AG10803 (cell line): Measurements from ENCODE around the gene PLOD2.

Experiments used
- DNase-seq: peaks from one replicate; pipeline ENCODE4 v3.0.0; 2010; ENCODE audit warnings: low read depth
- H3K4me3 ChIP-seq: 2 replicates; pipeline ENCODE4 v1.5.1; 2011; ENCODE audit warnings: mild to moderate bottlenecking, low read length, control low read depth
- CTCF ChIP-seq: conservative IDR thresholded peaks from 2 replicates; pipeline ENCODE4 v1.5.1; 2011; ENCODE audit warnings: mild to moderate bottlenecking, low read length, control low read depth, inconsistent platforms

The PLOD2 gene

GRCh38 chr3:146180376-146180775 lies 19.4 kb upstream of the PLOD2 start:
- no peak for DNase-seq
- no peak for TF ChIP-seq CTCF
- H3K4me3 ChIP-seq: no peak overlapping the region

- no peak for TF ChIP-seq CTCF
- no peak overlapping the region for H3K4me3 ChIP-seq
- no peak for DNase-seq
Measured at GRCh38 chr3:146178006-146178689, 17.2 kb upstream of the PLOD2 start.

GRCh38 chr3:146177519-146177918 lies 16.5 kb upstream of the PLOD2 start:
- TF ChIP-seq CTCF: no peak
- H3K4me3 ChIP-seq: no peak overlapping the region
- peak; percentile 60 for DNase-seq

- no peak for DNase-seq
- TF ChIP-seq CTCF: no peak
- H3K4me3 ChIP-seq: no peak overlapping the region
Measured at GRCh38 chr3:146177072-146177471, 16.1 kb upstream of the PLOD2 start.

- TF ChIP-seq CTCF: no peak
- DNase-seq: no peak
- H3K4me3 ChIP-seq: no peak overlapping the region
Measured at GRCh38 chr3:146172586-146172985, 11.6 kb upstream of the PLOD2 start.

- no peak for TF ChIP-seq CTCF
- DNase-seq: no peak
- no peak overlapping the region for H3K4me3 ChIP-seq
Measured at GRCh38 chr3:146170591-146170990, 9.6 kb upstream of the PLOD2 start.

GRCh38 chr3:146169891-146170290 lies 8.9 kb upstream of the PLOD2 start:
- TF ChIP-seq CTCF: no peak
- no peak for DNase-seq
- H3K4me3 ChIP-seq: no peak overlapping the region
